GM18505 (cell line): ENCODE measurements around the gene GIPC2.
"Not testable (repeated sequence)": the region's sequence is repeated elsewhere in the genome, so short reads cannot be mapped to it uniquely, and the experiment has no call there.

ENCODE experiments used
- ATAC-seq: cut with Tn5 transposase; IDR thresholded peaks from one replicate; pipeline ENCODE4 v1.9.1; 2021; ENCODE audit not compliant: unreplicated experiment
- POLR2A ChIP-seq: IDR thresholded peaks from 4 replicates; pipeline ENCODE4 v1.6.1; 2011; ENCODE audit warnings: borderline replicate concordance; ENCODE audit not compliant: insufficient read depth, insufficient read length; ENCODE audit errors: extremely low read depth

The GIPC2 gene

DNA sequence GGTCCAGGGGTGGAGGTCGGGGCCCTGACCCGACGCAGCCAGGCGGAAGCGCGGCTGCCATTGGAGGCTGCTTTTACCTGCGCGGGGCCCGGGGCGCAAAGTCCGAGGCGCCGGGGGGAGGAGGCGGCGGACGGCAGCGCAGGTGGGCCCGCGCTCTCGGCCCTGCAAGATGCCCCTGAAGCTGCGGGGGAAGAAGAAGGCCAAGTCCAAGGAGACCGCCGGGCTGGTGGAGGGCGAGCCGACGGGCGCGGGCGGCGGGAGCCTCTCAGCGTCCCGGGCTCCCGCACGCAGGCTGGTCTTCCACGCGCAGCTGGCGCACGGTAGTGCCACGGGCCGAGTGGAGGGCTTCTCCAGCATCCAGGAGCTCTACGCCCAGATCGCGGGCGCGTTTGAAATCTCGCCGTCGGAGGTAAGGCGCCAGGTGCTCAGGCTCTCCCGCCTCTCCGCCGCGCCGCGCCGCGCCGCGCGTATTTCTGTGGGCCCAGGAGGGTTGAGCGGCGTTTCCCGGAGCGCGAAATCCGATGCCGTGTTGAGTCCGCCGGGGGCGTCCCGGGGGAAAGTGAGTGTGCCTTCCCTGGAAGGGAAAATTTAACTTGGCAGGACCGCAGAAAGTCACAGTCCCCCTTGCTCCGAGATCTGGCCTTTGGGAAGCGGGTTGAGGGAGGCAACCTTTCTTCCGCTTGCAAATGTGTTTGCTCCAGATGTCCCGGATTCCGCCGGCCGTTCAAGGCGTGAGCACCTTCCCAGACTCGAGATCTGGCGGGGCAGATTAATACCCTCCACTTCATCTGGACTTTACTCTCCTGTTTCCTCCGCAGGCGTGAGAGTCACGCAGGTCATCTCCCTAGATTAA lies at the start of gene GIPC2:
Gene GIPC2 (plus strand): TSS at position 41 of the 853 bp plus-strand sequence. CDS start 129 bp downstream, at position 170.
- ATAC-seq = peak; percentile 48

GRCh38 chr1:77996734-77997133 lies 49.0 kb upstream of the GIPC2 start:
- ATAC-seq = no peak
- no peak for TF ChIP-seq POLR2A

More for the DNA sequence above, at the start of gene GIPC2:
- no peak for TF ChIP-seq POLR2A

- ATAC-seq = not testable (repeated sequence)
Measured at GRCh38 chr1:78000536-78000935, 45.2 kb upstream of the GIPC2 start.

DNA sequence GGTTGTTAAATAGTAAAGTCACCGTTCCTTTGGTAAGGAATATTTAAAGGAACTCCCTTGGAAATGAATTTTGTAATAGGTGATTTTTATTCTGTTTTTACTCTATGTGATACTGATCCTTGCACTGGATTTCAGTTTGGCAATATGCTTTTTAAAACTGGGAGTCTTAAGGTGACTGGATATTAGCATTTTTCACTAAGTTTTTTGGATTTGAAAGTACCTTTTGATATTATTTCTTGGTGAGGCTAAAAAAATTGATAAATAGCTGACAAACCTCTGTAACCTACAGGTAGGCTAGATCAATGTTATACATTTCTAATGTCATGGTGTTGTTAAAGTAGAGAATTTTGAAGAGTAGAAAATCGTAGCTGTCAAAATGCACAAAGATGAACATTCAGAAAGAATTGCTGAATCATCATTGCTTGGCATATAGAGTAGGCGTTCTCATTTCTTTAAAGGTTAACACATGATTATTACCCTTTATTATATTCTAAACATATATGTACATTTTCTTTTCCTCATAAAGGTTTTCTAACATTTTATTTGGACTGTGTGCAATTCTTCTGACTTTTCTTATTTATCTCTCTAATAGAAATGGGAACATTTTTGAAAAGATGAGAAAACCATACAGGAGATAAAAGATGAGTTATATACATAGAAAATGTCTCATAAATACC lies 42.6 kb upstream of the GIPC2 start:
- no peak for ATAC-seq
- TF ChIP-seq POLR2A = no peak

DNA sequence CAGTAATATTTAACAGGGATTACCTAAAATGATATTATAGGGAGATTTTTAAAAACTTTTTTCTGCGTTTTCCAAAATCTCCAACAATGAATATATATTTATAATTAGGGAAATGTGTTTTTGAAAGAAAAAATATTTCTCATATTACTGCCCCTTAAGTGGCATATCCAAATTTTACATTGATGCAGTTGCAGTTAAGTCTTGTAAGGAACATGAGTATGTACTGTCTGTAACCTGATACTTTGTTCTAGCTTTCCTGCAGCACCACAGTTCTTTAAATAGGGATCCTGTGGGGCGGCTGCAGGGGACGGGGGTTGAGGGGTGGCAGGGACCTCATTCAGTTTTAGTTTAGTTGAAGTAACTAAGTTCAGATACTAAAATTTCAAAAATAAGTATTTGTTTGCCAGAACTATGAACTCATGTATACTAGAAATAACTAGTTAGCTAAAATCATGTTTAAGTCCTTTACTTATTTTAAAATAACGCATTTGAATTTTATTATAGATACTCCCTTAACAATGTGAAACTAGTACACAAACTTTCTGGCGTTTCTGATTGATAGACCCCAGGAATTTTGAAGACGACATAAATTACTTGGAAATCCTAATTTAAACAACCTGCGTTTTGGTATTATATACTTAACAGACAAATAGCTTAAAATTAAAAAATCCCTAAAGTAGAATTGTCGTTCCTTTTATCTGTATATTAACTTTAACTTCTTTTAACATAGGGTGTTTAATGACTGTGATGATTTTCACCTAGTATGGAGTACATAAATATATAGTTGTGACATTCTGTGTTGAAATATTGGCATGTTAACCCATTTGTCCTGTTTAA lies 41.7 kb upstream of the GIPC2 start:
- peak; percentile 47 for ATAC-seq
- TF ChIP-seq POLR2A = peak; percentile 97

DNA sequence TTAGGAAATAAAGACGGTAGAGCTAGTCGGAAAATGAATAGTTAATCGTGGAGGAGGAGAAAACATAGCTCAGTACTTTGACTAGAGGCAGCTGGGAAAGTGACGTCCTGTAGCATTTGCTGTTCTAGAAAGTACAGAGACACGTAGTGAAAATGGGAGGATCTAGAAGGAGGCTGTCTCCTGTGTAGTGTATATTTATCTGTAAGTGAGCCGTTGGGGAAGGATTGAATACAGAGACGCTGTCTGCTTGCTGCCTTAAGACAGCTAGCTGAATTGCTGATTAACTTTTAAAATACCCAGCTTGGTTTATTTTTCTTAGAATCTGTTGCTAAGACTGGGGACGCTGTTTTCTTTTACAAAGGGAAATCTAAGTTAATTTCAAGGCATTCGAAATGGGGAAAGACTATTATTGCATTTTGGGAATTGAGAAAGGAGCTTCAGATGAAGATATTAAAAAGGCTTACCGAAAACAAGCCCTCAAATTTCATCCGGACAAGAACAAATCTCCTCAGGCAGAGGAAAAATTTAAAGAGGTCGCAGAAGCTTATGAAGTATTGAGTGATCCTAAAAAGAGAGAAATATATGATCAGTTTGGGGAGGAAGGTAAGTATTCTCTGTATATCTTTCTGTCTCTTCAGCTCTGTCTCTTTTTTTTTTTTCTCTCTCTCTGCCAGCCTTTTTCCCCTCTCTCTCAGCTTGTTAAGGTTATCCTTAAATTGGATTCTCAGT lies 40.9 kb upstream of the GIPC2 start, which contains the start of gene DNAJB4:
Gene DNAJB4 (plus strand): TSS at position 221 of the 729 bp plus-strand sequence. CDS start 172 bp downstream, at position 393.
- no peak for TF ChIP-seq POLR2A
- peak; percentile 99 for ATAC-seq

- no peak for TF ChIP-seq POLR2A
- ATAC-seq = no peak
Measured at GRCh38 chr1:78005448-78005722, 40.4 kb upstream of the GIPC2 start.

DNA sequence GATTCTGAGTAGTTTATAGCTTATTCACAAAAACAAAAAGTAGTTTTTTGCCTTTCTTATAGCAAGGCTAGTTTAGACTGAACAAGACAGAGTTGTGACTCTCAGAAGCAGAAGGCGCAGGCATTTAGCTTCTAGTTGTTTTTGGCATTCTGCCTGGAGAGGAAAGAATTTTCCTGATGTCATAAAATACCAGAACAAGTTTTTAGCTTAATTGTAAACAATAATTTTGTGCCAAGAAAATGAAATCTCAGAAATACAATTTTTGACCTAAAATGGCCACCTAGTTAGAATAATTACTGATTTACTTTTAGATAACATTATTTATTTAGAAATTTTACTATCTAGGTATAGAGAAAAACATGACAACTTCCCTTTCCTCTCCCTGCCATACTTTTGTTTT lies 40.0 kb upstream of the GIPC2 start:
- no peak for ATAC-seq
- TF ChIP-seq POLR2A = no peak

DNA sequence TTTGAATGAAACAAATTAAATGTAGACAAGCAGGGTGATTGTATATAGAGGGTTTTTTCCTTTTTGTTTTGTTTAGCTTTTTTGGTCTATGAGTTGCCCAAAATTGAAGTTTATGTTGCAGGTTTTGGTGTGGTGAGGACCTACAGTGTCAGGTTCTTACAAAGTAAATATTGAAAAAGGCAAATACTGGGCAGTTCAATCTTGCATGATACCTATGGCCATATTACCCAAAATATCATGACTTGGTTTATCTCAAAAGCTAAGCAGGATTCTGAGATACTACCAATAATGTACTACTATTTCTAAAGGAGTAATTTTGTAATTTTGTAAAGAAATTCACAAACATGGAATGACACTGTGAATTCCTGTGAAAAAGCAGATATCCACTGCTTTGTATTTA lies 39.2 kb upstream of the GIPC2 start:
- no peak for TF ChIP-seq POLR2A
- no peak for ATAC-seq

- TF ChIP-seq POLR2A = no peak
- no peak for ATAC-seq
Measured at GRCh38 chr1:78007677-78008341, 38.0 kb upstream of the GIPC2 start.

- no peak for TF ChIP-seq POLR2A
- ATAC-seq = no peak
Measured at GRCh38 chr1:78009276-78009675, 36.5 kb upstream of the GIPC2 start.

DNA sequence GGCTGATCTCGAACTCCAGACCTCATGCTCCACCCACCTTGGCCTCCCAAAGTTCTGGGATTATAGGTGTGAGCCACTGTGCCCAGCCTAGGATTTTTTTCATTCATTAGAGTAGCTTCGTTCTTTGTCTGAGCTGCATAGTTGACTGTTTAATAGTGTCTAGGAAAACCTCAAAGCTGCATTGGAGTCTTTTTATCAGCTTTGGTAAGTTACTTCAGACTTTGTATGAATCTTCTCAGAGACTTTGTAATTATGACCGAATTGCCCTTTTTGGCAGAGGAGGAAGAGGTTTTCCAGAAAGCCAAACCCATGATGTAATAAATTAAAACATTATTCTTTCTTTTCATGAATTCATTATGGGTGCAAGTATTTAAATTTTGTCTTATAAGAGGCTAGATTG lies 35.9 kb upstream of the GIPC2 start:
- TF ChIP-seq POLR2A = no peak
- no peak for ATAC-seq
